Fibroblast of skin of back (primary cell): ENCODE results near the gene TBCEL.
"Not testable (repeated sequence)": the region's sequence is repeated elsewhere in the genome, so short reads cannot be mapped to it uniquely, and the experiment has no call there.

Experiments used
- DNase-seq: peaks from one replicate; pipeline ENCODE4 v3.0.0-alpha.2; 2013

The TBCEL gene

DNA sequence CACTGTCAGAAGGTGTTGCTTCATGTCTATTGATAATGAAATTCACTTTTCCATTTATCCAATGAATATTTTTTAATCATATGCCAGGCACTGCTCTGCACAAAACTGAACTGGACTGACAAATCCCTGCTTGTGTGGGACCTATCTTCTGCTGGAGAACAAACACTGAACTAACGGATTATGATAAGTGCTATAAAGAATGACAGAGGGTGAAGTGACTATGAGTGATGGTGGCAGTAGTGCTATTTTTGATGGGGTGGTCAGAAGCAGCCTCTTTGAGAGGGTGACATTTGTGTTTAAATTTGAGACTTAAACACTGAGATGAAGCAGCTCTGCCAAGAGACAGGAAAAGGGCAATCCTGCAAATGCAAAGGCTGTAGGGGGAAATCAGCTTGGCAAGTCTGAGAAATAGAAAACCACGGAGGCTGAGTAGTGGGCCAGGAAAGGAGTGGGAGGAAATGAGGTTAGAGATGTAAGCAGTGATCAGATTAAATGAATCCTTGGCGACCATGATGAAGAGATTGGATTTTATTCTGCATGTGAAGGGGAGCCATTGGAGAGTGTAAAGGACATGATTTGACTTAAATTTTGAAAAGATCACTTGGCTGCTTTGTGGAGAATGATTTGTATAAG lies 6.0 kb downstream of the TBCEL start:
- DNase-seq: no peak

DNA sequence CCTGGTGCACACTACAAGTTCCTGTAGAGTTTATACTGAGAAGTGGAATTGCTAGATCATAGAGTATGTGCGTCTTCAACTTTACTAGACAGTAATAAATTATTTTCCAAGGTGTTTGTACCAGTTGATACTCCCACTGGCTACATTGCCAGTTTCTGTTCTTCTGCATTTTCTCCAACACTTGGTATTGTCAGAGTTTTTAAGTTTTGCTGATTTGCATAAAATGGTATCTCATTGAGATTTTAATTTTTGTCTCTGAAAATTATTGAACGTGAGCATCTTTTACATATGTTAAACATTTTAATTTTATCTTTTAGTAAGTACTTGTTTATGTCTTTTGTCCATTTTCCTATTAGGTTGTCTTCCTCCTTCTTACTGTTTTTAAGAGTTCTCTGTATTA lies 7.3 kb downstream of the TBCEL start:
- no peak for DNase-seq

DNA sequence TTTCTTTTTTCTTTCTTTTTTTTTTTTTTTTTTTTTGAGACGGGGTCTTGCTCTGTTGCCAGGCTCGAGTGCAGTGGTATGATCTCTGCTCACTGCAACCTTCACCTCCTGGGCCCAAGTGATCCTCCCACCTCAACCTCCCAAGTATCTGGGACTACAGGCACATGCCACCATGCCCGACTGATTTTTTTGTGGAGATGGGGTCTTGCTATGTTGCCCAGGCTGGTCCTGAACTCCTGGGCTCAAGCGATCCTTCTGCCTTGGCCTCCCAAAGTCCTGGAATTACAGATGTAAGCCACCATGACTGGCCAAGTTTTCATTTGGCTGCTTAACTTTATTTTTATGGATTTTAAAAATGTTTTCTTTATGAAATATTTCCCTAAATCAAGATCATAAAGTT lies 7.7 kb downstream of the TBCEL start:
- not testable (repeated sequence) for DNase-seq

DNA sequence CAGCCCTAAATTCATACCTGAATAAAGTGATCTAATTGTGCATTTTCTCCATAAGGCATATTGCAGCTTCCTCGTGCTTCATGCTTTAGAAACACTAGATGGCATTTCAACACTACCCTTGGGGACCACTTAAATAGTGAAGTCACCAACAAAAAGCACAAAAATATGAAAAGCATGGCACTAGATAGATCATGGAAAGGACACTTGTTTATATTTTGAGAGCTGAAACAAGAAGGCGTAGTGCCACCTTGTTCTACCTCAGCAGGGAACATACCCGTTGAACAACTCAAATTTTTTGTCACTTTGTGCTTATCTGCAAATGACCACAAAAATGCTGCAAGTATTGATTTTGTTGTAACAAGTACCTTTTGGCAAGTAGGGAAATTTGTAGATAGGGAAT lies 8.6 kb downstream of the TBCEL start:
- no peak for DNase-seq

DNA sequence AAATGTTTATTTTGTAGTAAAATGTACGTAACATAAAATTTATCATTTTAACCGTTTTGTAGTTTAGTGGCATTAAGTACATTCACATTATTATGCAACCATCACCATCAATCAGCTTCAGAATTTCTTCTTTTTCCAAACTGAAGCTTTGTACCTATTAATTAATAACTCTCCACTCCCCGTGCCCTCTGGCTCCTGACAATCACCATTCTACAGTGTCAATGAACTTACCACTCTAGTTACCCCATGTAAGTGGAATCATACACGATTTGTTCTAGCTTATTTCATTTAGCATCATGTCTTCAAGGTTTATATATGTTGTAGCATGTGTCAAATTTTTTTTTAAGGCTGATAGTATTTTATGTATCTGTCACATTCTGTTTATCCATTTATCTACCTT lies 9.7 kb downstream of the TBCEL start:
- DNase-seq: no peak

DNA sequence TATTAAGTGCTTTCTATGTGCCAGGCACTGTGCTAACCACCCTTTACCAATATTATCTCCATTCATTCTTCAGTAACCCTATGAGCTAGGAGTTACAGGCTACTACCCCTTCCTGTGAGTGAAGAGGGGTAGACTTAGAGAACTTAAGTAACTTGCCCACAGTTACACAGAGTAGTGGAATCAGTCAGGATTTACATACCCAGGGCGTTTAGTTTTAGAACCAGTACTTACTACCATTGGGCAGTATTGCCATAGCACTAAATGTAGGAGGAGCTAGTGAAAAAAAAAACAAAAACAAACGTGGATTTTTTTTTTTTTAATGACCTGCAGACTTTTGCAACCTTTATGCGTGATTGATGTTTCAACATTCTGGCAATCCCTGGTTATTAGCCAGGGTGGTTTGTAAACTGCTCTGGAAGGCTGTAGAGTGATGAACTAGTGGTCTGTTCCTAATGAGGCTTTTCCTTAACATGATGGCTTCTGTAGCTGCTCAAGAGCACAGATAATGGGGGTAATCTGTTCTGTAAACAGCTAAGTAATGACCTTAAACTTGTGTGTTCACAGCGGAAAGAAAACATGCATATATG lies 11.4 kb downstream of the TBCEL start:
- DNase-seq: no peak

DNA sequence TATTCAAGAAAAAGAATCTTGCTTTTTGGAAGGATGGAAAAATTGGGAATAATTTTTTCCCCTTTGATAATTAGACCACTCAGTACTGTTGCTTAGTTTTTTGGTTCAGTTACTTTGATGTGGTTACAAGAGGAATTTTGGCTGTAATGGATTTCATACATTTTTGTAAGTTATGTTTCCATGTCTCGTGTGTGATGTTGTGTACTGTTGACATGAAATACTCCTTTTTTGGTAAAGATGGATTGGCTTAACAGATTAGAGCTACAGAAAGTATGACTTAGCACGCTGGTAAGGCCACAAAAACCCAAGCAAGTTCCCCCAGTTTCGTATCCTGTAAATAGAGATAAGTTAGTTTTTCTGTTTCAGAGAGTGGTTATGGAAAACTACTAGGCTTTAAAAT lies 11.9 kb downstream of the TBCEL start:
- peak; percentile 21 for DNase-seq

DNA sequence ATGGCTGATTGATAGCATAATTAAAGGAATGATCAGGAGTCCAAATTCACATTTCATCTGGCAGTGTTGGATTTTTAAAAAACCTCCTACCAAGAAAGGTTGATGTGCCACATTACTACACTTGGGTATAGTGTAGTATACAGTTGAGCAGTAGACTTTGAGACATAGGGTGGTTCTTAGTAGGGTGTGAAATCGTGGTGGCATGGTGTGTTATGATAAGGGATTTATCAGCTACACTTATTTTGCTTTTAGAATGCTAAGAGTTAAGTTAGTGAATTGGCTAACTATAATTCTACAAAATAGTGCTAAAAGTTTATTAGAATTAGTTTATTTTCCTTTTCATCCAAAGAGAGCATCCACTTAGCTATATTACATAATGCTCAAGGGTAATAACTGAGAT lies 13.1 kb downstream of the TBCEL start:
- no peak for DNase-seq

DNA sequence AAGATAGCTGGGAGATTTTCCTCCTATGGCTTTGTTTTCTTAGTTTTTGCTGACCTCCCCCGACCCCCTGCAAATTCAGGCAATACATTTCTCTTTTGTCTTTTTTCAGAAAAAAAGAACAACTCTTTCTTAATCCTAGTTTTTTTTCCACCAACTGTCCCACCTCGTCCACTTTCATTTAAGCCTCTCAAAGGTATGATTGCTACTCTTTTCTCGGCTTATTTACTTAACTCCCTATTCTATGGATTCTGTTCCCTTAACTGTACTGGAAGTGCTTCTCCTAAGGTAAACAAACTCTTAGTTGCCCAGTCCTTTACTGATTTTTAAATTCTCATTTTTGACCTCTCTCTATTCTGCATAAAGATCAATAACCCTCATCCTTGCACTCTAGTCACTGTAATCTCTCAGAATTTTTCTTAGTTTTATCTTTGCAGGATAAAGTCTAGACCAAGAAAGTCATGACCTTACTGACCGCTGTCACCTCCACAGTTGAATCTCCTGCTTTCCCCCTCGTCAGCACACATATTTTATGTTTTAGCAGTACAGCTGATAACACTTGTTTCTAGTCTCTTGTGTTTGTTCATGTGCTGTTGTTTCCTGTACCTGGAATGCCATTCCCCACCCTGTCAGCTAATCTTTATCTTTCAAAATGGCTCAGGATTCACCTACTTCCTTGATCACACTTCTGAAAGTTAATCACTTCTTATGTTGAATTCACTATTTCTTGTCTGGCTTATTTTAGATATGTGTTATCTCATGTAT lies 14.9 kb downstream of the TBCEL start:
- no peak for DNase-seq

DNA sequence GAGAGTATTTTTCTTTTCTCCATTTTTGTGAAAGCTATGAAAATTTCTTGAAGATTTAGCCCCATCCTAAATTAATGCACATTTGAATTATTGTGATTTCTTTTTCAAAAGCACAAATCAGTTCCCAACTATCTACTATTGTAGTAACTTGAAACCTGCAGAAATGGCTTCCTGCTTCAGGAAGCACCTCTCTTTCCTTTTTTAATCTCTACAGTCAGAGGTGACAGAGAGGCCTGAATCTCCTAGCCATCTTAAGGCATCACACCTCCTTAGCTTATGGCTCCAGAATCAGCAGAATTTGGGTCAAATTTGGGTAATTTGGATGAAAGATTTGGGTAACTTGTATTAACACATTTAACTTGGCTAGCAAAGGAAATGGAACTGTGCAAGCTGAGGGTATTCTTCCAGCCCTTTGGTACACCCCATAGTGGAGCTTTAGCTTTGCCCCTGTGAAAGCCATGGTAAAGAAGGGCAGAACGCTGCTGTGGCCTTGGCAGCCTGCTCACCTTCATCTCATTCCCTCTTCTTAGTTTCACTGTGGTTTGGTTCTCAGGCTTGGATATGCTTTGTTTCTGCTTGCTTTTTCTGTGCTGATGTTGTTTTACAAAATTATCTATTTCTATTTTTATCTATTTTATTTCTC lies 16.2 kb downstream of the TBCEL start:
- DNase-seq: no peak

DNA sequence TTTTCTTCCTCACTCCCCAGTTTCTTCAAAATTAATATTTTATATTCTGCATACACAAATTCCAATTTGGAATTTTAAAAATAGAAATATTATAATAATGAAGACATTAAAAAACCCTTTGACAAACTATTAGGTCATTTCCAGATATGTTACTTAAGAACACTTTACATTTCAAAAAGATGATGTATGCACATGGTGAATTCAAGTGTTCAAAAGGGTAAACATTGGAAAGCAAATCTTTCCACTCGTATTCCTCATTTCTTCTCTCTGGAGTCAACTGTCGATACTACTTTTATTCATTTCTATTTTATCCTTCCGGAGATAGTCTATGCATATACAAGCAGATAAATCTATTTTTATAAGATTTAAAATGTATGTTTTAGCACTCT lies 16.7 kb downstream of the TBCEL start:
- no peak for DNase-seq

DNA sequence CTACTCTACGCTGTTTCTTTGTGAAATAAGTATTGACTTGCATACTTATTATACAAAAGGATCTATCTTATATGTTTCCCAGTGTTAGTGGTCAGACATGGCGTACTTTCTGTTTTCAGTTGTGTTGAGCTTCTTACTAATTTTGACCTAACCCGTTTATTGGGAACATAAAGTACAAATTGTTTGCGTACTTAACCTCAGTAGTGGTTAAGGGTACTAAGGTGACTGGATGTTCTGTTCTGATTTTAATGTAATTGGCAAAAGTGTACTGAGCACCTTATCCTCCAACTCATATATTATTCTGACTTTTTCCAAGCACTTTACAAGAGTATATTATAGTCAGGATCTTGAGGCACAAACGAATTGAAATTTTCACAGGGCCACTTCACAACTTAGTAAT lies 17.2 kb downstream of the TBCEL start:
- DNase-seq: no peak

DNA sequence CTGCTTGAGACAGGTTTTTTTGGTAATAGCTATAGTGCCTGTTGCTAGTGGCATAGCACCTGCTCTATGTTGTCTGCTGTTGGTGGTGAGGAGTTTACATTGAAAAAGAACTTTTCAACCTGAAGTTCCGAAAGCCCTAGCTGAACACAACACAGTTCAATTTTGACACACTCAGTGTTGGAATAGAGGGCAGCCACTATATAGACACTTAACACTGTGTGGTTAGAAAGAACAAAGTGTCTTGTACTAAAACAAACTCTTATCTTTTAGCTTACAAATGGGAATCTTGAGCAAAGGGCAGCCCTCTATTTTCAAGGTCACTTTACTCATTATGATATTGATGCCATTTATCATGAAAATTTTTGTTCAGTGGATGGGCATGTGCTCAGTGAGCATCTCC lies 18.4 kb downstream of the TBCEL start:
- no peak for DNase-seq

DNA sequence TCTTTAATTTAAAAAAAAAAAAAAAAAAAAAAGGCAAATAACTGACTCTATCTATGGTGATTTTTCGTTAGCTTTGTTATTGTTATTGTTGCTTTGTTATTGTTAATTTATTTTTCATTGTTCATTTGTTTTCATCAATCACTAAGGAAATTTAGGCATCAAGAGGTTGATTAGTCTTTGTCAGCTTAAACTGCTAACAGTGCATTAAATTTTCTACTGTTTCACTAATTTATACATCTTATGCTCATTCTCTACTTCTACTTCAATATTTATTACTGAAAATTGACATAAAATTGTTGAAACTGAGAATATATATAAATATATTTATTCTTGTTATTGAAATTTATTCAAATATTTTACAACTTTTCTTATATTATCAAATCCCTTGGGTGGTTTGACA lies 24.0 kb downstream of the TBCEL start:
- DNase-seq: no peak

DNA sequence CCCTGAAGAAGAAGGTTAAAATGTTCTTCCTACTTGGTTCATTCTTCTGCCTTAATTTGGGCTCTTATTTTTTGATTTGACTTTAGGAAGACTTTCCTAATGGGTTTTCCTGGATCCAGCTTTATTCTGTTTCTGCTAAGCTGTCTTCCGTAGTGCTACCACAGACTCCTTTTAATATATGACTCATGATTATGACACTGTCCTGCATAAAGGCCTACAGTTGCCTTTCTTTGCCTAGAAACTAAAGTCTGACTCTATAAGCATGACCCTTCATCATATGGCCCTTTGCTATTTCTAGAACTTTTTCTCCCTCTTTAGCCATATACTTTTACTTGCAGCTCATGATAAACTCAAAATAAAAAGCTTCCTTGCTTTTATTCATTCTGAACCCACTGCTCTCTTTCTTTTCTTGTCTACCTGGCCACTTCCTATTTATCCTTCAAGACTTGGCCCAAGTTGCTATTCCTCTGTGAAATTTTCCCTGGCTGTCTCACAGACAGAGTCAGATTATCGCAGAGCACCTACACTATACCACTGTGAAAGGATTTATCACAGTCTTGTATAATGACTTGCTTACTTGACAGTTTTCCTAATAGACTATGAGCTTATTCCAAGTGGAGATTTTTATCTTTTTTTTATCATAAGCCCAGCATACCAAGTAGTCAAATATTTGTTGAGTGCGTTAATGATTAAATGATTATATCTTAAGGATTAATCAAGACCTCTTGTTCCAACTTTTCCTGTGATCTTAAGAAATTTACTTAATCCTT lies 24.7 kb downstream of the TBCEL start:
- no peak for DNase-seq

DNA sequence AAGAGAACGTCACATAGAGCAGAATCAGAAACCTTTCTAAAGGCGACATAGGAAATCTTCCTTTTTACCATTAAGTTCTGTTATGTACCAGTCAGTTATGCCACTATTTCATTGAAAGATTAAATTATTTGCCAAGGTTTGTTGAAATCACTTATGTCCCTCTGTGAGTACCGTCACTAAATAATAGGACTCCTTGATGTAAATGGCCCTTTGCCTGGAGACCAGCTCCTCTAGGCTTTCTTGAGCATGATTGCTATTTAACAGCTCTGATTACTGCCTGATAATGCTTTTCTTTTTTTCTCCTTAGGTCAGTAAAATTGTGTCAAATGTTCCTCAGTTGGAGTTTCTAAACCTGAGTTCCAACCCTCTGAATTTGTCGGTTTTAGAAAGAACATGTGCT lies 29.3 kb downstream of the TBCEL start:
- no peak for DNase-seq

DNA sequence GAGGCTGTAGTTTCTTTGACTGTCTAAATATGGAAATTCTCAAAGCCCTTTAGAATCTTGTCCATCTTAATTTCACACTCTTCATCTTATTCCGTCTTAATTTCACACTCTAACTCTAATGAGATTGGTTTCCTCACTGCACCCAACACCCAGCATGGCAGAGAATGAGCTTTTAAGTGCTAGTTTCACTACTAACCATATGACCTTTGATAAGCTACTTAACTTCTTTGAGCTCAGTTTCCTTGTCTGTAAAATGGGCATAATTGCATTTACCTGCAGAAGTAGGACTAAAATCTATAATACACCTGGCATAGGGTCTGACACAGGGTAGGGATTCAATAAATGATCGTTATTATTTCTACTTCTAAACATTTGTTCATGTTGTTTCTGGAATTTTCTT lies 30.4 kb downstream of the TBCEL start:
- DNase-seq: no peak

DNA sequence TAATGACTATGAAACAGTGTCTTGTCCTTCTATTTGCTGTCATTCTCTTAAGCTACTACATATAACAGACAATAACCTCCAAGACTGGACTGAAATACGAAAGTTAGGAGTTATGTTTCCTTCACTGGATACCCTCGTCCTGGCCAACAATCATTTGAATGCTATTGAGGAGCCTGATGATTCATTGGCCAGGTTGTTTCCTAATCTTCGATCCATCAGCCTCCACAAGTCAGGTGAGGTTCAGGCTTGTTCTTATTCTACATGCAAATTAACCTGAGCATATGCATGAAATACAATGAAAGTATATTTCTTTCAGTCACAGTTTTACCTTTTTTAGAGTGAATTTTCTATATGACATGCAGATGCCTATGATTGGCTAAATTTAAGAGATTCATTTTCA lies 31.2 kb downstream of the TBCEL start:
- no peak for DNase-seq

DNA sequence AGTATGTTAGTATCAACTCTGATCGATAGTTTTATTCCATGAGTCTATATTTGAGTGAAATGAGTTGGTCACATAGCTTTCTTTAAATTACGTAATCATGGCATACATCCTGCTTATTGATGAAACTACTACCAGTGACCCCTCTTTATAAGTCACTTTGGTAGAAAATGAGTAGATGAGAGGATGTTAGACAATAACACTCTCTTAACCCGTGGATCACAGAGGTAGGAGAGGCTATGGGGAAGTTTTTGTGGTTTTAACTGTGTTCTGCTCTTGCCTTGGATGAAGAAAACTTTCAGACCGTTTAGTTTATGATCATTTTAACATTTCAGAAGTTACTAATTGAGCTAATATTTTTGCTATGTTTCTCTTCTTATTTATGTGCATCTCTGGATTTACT lies 34.0 kb downstream of the TBCEL start:
- DNase-seq: no peak

DNA sequence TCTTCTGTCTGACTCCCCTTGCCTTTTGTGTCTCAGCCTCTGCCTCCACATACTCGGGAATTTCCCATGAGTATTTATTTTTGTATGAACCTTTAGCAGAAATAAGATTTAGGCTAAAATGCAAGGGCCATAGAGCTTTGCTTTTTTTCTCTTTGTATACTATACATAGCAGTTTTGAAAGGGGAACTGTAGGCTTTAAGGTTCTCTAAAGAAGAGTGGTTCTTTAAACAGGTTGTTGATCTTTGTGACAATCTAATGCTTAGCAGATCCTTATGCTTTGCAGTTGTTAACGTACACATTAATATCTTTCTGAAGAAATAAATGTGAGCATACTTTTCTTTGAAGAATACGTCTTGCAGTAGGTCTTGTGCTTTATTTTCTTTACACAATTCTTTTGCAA lies 35.0 kb downstream of the TBCEL start:
- no peak for DNase-seq

DNA sequence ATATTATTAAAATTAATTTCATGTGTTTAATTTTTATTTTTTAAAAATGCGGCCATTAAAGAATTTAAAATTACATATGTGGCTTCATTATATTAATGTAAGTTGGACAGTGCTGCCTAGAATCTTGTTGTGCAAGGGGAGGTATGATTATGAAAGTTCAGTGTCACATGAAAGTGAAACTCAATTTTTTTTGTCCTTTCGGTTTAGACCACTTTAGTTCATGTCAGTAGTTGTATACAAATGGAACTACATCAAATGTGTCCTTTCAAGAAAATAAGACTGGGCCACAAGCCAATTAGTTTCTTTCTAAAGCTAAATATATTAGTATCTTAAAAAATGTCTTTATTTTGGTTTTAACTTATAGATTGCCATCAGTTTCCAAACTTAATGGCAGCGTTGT lies 35.7 kb downstream of the TBCEL start:
- no peak for DNase-seq

DNA sequence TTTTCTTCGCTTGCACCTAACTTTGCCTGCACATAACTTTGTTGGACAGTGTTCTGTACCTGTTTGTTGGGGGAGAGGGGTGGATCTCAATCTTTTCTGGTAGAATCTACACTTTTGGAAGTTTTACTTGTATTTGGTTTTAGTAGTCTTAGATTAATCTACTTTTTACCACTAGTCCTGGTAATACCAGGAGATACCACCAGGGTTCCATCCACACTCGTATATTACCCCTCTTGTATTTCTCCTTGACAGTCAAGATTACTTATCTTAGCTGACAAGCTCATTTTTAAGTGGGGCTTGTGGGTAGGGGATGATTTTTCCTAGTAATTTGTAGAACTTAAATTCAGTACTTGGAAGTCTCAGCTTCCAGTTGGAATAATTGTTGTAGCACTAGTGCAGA lies 39.8 kb downstream of the TBCEL start:
- DNase-seq: peak; percentile 1

DNA sequence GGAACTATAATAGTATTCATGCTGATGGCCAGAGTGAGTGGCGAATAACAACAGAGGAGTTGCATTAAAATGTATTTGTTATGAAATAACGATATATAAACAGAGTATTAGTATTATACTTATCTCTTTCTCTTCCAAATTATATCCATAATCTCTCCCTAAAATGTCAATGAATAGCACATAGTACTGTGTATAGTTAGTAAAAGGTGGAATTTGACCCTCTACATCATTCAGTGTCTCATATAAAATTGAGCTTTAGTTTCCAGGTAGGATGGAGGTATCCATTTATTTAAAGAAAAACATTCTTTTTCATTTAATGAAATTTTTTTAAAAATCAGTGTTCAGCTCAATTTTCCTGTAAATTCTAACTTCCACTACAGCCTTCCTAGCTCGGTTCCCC lies 42.7 kb downstream of the TBCEL start:
- no peak for DNase-seq
